ENCODE measurements around the gene NSUN3.

- TF ChIP-seq CTCF (IDR thresholded peaks at IDR 0.05) (no peak), EZH2 (IDR thresholded peaks at IDR 0.05; ENCODE audit: borderline replicate concordance, insufficient read depth, low read depth, low read length, poor library complexity, severe bottlenecking) (no peak)
Observed at GRCh38 chr3:94106268-94106667, 43.4 kb downstream of the NSUN3 start.
